Measurements from ENCODE around the gene LDLRAP1.
"Not testable (repeated sequence)": the region's sequence is repeated elsewhere in the genome, so short reads cannot be mapped to it uniquely, and the experiment has no call there.

Gene LDLRAP1

GRCh38 chr1:25543425-25544242 is at the start of gene LDLRAP1:
TSS of gene LDLRAP1 (plus strand) at chr1:25543606. CDS start at chr1:25543699, 93 bp downstream.
- DNase-seq = peak; percentile 84

- DNase-seq = no peak
Measured at GRCh38 chr1:25494952-25495351, 48.5 kb upstream of the LDLRAP1 start.

GRCh38 chr1:25500694-25501093 is 42.7 kb upstream of the LDLRAP1 start:
- no peak for DNase-seq

- no peak for DNase-seq
Measured at GRCh38 chr1:25501235-25502058, 42.0 kb upstream of the LDLRAP1 start.

- no peak for DNase-seq
Measured at GRCh38 chr1:25502957-25503356, 40.4 kb upstream of the LDLRAP1 start.

GRCh38 chr1:25503551-25504426 is 39.6 kb upstream of the LDLRAP1 start:
- DNase-seq = no peak

GRCh38 chr1:25504706-25505595 is 38.5 kb upstream of the LDLRAP1 start:
- no peak for DNase-seq

- DNase-seq = no peak
Measured at GRCh38 chr1:25505656-25506385, 37.6 kb upstream of the LDLRAP1 start.

- DNase-seq = not testable (repeated sequence)
Measured at GRCh38 chr1:25506566-25507463, 36.6 kb upstream of the LDLRAP1 start.

GRCh38 chr1:25513666-25514065 is 29.7 kb upstream of the LDLRAP1 start:
- DNase-seq = no peak

- no peak for DNase-seq
Measured at GRCh38 chr1:25515033-25515432, 28.4 kb upstream of the LDLRAP1 start.

GRCh38 chr1:25516686-25517085 is 26.7 kb upstream of the LDLRAP1 start:
- DNase-seq = no peak

GRCh38 chr1:25517476-25518394 is 25.7 kb upstream of the LDLRAP1 start:
- DNase-seq = no peak

- DNase-seq = no peak
Measured at GRCh38 chr1:25519624-25520023, 23.8 kb upstream of the LDLRAP1 start.

- DNase-seq = peak; percentile 80
Measured at GRCh38 chr1:25520446-25521061, 22.9 kb upstream of the LDLRAP1 start.

GRCh38 chr1:25522031-25522655 is 21.3 kb upstream of the LDLRAP1 start:
- DNase-seq = no peak

- no peak for DNase-seq
Measured at GRCh38 chr1:25523542-25523941, 19.9 kb upstream of the LDLRAP1 start.

Data from eye (tissue), 1 donor.